ENCODE measurements around the gene C2orf69.

DNA sequence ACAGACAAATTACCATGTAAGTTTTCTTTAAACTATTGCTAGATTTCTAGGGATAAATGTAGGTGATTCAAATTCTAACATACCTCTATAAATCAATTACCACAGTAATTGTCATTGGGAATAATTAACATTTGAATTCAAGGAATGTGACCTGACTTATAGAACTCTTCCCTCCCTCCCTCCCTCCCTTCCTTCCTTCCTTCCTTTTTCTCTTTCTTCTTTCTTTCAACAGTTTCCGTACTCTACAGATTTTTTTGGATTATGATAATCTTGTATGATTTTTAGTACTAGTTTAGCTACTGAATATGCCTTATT is 41.9 kb upstream of the C2orf69 start:
- TF ChIP-seq, protein P1, sequence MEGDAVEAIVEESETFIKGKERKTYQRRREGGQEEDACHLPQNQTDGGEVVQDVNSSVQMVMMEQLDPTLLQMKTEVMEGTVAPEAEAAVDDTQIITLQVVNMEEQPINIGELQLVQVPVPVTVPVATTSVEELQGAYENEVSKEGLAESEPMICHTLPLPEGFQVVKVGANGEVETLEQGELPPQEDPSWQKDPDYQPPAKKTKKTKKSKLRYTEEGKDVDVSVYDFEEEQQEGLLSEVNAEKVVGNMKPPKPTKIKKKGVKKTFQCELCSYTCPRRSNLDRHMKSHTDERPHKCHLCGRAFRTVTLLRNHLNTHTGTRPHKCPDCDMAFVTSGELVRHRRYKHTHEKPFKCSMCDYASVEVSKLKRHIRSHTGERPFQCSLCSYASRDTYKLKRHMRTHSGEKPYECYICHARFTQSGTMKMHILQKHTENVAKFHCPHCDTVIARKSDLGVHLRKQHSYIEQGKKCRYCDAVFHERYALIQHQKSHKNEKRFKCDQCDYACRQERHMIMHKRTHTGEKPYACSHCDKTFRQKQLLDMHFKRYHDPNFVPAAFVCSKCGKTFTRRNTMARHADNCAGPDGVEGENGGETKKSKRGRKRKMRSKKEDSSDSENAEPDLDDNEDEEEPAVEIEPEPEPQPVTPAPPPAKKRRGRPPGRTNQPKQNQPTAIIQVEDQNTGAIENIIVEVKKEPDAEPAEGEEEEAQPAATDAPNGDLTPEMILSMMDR (IDR thresholded peaks at IDR 0.05; ENCODE audit: insufficient read depth, low read depth, low read length), result no peak
- TF ChIP-seq EZH2 (IDR thresholded peaks at IDR 0.05; ENCODE audit: insufficient read depth, low read length), result no peak

Measured in astrocyte (in vitro differentiated cells and primary cell).